HG03066 (cell line): ENCODE measurements around the gene MAT1A.
"Not testable (repeated sequence)": the region's sequence is repeated elsewhere in the genome, so short reads cannot be mapped to it uniquely, and the experiment has no call there.

Source experiments
- ATAC-seq: cut with Tn5 transposase; IDR thresholded peaks from one replicate; pipeline ENCODE4 v1.9.1; 2021; ENCODE audit warnings: low read depth; ENCODE audit not compliant: unreplicated experiment

The MAT1A gene

DNA sequence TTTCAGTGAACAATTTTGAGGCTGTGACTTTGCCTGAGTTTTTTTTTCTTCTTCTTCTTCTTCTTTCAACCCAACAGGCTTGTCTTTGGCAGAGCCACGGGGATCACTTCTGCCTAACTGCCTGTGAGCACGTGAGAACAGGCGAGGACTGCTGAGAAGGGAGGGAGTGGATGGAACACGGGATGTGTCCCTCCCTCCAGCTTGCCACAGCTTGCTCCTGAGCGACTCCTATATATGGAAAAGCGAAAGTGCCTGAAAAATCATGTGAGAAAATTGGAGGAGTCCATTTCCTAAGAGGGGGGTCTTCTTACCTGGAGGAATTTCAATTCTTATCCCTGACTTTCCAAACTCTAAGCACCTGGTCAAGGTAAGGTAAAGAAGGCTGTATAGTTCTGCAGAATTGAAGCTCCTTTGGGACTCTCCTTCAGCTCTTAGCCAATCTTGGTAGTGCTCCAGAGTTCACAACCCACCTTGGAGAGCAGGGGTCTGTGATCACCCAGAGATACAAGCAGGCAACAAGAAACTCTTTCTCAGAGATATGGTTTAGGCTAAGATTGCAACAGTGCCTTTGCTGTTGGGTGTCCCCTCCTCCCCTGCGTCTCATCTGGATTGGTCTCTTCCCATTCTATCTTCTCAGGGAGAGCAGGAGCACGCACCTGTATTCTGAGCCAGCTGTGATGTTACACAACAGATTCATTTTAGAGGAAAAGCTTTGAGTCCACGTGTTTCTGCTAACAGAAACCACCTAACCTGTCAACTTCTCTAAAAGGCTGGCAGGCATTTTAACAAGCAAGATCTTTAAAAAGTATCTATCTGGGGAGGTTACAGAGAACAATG lies at the start of gene MAT1A:
TSS of gene MAT1A (minus strand) at position 208 of the 837 bp plus-strand sequence. CDS start 235 bp downstream, outside the sequence.
- ATAC-seq, result no peak

DNA sequence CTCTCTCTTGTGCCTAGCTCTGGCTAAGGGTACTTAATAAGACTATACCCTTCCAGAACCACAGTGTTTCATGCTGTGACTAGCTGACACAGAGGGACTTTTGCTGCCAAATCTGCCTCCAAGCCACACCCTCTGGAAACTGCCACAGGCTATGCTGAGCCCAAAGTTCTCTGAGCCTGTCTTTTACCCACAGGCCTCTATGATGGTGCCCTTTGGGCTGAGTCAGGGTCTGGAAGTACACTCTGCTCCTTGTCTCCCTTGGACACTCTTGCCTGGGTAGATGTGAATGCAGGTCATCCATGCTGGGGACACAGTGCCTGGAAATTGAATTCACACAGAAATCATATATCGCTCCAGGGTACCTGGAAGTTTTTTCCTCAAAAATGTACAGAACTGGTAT lies 44.5 kb upstream of the MAT1A start:
- no peak for ATAC-seq

DNA sequence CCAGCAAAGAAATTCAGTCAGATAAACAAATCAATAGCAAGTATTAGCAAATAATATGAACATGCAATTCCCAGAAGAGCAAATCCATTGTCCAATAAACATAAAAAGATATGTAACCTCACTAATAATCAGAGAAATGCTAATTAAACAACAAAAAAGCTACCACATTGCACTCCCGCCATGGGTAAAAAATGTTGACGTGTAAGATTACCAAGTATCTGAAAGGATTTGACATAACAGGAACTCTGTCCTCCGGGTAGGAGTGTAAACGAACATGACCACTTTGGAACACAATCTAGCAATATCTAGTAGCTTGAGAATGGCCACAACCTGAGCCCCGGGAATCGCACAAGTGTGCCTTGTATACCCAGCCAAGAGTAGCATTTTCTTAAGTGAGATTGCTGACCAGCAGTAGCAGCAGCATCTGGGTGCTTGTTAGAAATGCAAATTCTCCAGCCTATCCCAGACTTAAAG lies 35.5 kb upstream of the MAT1A start:
- ATAC-seq, result no peak

DNA sequence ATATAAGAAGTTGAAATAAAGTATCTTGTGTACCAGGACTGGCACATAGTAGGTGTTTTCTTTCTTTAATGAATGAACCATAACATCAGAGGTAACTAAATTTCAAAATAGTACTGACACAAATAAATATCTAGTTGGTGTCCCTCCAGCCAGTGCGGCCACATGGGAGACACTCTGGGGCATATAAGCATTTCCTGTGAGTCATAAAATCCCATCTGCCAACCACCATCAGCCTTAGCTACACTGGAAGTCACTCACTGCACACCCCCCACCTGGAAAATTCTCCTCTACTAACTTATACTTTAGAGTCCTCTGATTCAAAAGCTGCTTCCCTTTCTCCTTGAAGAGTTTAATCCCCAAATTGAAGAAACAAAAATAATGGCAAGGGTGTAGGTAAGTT lies 34.6 kb upstream of the MAT1A start:
- no peak for ATAC-seq

DNA sequence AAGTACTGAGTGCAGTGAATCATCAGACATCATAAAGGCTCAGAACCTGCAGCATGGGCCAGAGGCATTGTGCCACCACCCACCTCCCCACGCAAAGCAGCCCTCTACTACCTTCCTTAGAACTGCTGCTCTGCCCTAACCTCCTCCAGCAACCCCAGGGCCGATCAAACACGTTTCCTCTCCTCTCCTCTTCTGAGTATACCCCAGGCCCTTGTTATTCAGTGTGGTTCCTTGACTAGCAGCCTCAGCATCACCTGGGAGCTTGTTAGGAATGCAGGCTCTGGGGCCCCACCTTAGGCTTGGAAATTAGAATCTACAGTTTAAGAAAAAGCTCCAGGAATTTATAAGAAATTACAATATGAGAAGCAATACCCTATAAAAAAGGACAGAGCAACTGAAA lies 33.9 kb upstream of the MAT1A start:
- ATAC-seq, result no peak

DNA sequence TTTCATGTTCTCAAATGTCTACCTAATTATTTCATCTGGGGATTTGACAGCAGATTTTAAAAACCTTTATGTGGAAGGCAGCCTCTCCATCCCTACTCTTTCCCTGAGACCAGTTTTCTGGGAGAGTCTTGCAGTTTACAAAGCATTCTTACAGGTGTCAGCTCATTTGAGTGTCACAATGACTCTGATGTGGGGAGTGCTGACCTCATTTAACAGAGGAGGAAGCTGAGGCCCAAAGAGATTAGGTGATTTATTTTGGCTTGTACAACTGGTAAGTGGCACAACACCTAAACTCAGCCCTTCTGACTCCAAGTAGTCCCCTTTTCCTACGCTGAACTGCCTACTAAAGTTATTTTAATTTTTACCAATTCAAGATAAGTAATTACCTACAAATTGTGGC lies 33.3 kb upstream of the MAT1A start:
- no peak for ATAC-seq

DNA sequence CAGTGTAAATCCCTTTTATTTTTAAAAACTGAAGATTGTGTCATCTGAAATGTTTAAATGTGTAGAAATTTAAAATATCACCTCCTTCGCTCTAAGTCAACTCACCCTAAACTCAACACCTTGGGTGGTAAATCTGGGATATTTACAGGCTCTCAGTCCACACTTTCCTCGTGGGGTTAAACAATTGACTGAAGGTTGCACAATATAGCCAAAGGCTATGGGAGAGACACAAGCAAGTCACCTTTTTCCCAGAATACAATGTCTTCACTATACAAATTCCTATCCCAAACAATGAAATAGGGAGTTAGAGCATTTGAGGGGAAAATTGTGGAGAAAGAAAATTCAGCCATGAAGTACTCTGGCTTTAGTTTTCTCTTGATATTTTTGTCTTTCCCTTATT lies 32.7 kb upstream of the MAT1A start:
- no peak for ATAC-seq

DNA sequence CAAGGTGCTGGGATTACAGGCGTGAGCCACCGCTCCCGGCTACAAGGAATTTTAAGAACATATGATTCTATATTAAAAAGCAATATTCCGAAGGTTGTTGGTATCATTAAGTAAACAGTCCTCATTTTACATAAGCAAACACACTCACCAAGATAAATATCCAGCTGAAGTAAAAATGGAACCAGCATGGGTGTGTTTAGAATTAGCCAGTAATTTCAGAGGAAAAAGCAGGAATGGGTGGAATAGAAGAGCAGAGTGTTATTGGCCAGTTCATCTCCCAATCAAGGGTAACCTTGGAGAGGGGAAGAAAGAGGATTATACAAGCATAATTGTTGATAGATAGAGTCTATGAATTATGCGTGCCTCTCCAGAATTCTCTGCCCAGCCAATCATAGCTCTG lies 31.7 kb upstream of the MAT1A start:
- ATAC-seq, result no peak

DNA sequence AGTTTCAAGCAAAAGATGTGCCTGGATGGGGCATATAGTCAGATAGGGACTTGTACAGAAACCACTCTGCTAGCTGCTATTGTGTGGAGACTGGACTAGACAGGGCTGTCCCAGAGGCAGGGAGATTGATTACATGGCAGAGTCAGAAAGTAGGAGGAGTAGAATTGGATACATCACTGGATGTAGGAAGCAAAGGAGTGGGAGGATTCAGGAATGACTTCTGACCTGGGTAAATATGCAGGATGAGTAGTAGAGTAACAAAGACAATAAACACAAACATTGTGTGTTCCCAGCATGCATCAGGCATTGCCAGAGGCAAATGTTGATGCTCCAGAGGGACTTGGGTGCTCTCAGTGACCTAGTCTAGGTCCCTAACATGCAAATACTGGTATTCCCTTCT lies 30.9 kb upstream of the MAT1A start:
- no peak for ATAC-seq

DNA sequence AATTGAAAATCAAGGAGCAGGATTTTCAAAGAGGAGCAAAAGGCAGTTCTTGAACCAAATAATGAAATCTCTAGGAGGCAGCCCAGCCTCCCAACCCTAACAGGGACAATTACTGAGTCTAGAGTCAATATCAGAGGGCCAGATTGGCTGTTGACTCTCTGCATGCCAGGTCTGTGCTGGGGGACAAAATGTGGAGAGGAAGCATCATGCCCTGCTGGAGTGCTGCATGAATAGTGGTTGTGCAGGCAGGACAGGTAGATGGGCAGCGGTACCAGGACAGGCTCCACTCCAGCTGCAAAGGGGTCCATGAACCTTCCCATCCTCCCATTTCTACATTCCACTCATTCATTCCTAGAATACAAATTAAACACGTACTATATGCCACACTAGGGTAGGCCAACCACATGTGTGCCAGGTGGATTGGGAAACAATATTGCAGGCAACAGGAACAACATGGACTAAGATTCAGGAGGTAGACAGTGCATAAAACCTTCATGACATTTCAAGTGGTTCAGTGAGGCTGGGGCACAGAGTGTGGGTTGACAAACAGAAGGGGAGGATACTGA lies 30.4 kb upstream of the MAT1A start:
- ATAC-seq, result no peak

DNA sequence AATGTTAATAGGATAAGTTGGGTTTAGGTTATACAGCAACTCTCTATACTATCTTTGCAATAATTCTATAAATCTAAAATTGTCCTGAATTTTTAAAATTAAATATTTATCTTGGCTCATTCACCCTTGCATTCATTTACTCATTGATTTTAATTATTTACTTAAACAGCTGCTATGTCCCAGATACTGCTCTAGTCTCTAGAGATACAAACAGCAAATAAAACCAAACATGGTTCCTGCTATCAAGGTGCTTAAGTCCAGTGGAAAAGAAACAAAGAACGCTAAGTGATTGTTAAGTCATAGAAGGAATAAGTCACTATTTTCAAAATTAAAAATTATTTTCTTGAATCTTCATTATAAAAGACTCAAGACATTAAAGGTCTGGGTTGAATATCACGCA lies 29.9 kb upstream of the MAT1A start:
- ATAC-seq, result no peak

DNA sequence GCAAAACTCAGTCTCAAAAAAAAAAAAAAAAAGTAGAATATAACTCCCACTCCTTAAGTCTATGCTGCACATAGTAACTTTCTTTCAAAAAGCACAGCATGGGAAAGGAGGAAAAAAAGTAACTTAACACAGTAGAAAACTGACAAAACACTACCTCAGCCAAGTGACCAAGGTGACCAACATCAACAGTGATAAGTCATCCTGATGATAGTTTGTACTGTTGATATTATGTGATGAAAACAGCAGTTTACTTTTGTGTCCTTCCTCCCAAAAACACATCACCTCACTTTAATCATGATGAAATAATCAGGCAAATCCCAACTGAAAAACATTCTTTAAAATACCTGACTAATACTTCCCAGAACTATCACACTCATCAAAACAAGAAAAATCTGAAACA lies 29.3 kb upstream of the MAT1A start:
- ATAC-seq, result no peak

DNA sequence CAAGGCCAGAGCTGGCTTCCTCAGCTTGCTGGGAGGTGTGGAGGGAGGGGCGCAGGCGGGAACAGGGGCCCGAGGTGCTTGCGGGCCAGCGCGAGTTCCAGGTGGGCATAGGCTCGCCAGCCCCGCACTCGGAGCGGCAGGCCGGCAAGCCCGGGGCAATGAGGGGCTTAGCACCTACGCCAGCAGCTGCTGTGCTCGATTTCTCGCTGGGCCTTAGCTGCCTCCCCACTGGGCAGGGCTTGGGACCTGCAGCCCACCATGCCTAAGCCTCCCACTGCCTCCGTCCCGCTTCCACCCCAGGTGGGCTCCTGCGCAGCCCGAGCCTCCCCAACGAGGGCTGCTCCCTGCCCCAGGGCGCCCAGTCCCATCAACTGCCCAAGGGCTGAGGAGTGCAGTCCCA lies 25.9 kb upstream of the MAT1A start:
- no peak for ATAC-seq

DNA sequence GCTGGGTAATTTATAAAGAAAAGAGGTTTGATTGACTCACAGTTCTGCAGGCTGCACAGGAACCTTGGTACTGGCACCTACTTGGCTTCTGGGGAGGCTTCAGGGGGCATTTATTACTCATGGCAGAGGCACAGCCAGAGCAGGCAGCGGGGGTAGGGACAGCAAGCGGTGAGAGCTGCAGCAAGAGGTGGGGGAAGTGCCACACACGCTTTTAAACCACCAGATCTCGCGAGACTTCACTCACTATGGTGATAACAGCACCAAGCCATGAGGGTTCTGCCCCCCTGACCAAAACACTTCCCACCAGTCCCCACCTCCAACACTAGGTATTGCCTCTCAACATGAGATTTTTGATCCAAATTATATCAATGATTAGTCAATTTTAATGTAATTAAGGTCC lies 24.1 kb upstream of the MAT1A start:
- no peak for ATAC-seq

DNA sequence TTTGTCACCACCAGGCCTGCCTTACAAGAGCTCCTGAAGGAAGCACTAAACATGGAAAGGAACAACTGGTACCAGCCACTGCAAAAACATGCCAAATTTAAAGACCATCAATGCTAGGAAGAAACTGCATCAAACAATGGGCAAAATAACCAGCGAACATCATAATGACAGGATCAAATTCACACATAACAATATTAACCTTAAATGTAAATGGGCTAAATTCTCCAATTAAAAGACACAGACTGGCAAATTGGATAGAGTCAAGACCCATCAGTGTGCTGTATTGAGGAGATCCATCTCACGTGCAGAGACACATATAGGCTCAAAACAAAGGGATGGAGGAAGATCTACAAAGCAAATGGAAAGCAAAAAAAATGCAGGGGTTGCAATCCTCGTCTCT lies 16.5 kb upstream of the MAT1A start:
- ATAC-seq, result not testable (repeated sequence)

DNA sequence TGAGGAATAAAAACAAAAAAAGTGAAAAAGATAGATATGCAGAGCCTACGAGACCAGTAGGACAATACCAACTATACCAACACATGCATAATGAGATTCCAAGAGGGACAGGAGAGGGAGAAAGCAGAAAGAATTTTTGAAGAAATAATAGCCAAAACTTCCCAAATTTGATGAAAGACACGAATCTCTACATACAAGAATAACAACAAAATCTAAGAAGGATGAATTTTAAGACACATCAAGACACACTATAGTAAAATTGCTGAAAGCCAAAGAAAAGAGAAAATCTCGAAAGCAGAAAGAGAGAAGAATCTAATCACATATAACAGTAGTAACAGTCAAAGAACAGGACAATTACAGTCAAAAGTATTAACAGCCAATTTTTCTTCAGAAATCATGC lies 7.5 kb upstream of the MAT1A start:
- ATAC-seq, result no peak

DNA sequence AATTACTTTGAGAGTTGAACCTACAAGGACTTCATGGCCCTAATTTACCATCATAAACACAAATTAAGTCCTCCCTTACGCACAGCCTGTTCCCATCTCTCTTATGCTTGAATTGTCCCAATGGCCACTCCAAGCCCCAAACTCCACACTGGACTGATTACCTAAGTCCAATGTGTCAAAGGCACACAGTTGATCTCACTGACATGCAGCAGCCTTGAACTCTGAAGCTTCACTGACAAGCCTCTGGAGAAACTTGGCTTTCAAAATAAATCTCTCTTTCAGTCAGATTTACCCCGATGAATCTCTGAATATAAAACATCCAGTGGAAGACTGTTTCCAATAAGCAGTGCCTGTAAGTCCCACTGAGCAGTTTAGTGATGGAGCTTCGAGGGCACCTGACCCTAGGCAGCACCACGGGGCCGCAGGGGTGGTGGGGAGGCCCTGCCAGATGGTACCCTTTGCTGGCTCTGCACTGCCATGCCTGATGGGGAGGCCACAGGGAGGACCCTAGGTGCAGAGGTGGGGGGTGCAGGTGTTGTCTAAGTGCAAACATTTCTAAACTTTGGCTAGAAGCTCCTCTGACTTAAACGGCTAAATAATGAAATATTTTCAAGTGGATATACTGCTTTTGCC lies 3.3 kb upstream of the MAT1A start:
- ATAC-seq, result no peak

DNA sequence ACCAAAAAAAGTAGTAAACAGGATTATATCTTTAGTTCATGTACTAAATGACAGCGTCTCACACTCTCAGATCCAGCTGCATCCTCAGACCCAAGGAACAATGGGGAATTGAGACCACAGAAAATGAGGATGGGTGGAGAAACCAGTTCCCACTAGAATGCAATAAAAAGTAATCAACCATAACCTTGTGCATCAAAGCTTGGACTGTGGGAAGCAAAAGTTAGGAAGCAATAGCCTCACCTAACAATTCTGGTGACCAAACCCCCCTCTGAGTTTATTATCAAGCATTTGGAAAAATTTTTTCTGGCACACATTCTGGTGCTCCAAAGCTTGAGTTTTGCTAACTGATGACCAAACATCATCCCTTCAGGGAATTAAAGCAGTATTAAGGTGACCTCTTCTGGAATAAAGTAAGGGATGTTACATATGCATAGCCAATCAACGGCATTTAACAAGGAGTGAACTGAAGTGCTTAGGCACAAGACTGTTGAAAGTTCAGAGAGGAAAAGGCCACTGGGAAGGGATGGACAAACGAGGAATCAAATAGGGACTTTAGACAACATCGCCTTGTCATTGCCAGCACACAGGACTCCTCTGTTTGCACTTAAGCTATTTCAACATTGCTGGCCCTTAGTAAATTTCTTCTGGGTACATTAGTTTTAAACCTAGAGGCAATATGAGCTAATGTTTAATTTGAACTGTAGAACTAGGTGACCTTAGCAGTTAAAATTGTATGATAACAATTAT lies 1.2 kb upstream of the MAT1A start:
- no peak for ATAC-seq

DNA sequence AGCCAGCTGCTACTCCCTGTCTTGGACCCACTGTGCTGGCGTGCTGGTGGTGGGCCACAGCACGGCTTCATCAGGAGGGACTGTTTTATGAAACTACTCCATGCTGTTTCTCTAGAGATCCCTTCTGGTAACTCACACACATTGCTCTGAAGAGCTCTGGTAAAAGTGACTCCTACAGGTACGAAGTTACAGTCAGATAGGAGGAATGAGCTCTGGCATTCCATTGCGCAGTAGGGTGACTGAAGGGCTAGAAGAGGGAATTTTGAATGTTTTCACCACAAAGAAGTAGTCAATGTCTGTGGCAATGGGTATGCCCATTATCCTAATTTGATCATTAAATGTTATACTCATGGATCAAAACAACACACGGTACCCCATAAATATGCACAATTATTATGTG lies 609 bp downstream of the MAT1A start:
- no peak for ATAC-seq

DNA sequence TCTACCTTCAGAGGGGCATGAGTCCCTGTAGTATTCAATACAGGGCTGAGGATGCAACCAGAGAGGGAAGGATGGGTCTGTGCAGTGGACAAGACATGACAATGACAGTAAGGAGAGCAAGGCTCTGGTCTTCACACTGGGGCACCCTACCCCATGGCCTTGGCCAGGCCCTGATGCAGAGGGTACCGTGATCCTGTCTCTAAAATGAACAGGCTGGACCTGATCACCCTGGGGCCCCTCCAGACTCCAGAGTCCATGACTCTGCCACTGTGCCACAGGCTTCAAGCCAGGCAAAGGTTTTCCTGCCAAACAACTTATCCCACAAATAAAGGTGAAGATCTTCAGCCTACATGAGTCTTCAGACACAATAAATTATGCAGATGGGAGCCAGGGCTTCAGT lies 4.9 kb downstream of the MAT1A start:
- ATAC-seq, result no peak

DNA sequence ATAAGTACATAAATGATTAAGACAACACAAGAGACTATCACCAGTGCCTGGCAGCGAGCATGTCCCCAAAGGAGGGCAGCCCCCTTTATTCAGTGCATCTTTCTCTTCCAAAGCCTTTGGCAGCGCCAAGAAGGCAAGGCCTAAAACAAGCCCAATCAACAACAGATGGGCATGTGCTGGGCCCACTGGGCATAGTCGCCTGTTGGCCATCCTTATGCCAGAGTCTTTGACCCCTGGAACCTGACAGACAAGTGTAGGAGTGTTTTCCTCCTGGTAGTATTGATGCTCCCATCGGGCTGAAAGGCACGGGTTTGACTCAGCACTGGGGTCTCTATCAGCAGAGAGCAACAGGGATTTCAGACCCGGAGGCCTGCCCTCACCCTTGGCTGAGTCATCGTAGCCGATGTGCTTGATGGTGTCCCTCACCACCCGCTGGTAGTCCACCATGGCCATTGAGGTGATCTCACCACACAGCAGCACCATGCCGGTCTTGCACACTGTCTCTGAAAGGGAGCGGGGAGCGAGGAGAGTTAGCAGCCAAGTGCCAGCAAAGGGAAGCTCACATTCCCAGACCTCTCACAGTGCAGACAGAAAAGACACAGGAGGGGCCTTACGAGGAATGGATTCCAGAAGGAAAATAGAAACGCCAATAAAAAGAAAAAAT lies 5.8 kb downstream of the MAT1A start:
- ATAC-seq, result no peak
